ENCODE data around the gene APPL2.
"Not testable (repeated sequence)": the region's sequence is repeated elsewhere in the genome, so short reads cannot be mapped to it uniquely, and the experiment has no call there.

Gene APPL2

DNA sequence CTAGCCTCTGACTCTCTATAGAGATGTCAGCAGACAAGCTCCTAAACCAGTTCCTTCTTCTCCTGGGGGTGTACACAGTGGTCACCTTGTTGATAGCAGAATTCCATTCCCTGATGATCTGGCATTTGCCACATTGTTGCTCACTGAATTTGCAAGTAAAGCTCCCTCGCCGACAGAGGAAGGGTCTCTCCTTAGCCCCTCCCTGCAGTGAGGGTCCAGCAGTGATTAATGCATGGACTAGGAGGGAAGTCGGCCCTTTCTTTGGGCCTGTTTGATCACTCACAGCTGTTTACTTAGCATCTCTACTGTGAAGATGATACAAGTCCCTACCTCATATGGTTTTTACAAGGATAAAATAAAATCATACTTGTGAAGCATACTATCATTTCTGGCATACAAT is 23.3 kb upstream of the APPL2 start:
- no peak for DNase-seq (ENCODE audit: low read depth in 2 of 2)
- TF ChIP-seq CTCF (IDR thresholded peaks at IDR 0.05; ENCODE audit: low read depth, low read length) = no peak
- no peak overlapping the region for H3K4me3 ChIP-seq (replicated peaks in 1 of 2; ENCODE audit: low read depth in 2 of 2, low read length in 2 of 2)

DNA sequence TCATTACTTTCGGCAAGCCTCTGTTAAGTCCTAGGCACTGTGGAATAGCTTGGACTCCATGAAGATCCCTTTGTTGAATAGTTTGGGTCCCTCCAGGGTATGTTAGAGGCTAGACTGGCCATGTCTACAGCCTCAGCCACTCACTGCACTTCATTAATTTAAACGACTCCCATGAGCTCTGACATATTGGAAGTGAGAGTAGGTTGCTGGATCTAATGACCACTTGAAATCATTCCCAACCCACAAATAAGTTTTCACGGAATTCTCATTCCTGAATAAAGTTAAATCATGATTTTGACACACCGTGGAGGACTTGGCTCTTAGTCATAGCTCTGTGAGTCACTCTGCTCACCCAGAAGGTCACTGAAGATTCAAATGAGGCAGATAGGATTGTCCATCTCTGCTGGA is 21.4 kb upstream of the APPL2 start:
- peak; percentile 41 to 81 for DNase-seq (ENCODE audit: low read depth in 2 of 2)
- H3K4me3 ChIP-seq (replicated peaks in 1 of 2; ENCODE audit: low read depth in 2 of 2, low read length in 2 of 2) = no peak overlapping the region
- no peak for TF ChIP-seq CTCF (IDR thresholded peaks at IDR 0.05; ENCODE audit: low read depth, low read length)

GRCh38 chr12:105256921-105257320 is 20.9 kb upstream of the APPL2 start:
- DNase-seq (ENCODE audit: low read depth in 2 of 2) = peak; percentile 28 to 87
- H3K4me3 ChIP-seq (replicated peaks in 1 of 2; ENCODE audit: low read depth in 2 of 2, low read length in 2 of 2) = no peak overlapping the region
- TF ChIP-seq CTCF (IDR thresholded peaks at IDR 0.05; ENCODE audit: low read depth, low read length) = no peak

- DNase-seq (ENCODE audit: low read depth in 2 of 2); H3K4me3 ChIP-seq (replicated peaks in 1 of 2; ENCODE audit: low read depth in 2 of 2, low read length in 2 of 2): not testable (repeated sequence)
Measured at GRCh38 chr12:105256431-105256830, 20.5 kb upstream of the APPL2 start.

GRCh38 chr12:105256011-105256410 is 20.0 kb upstream of the APPL2 start:
- DNase-seq (ENCODE audit: low read depth in 2 of 2) = peak in 1 of 2 donors; percentile 35
- TF ChIP-seq CTCF (IDR thresholded peaks at IDR 0.05; ENCODE audit: low read depth, low read length) = no peak
- no peak overlapping the region for H3K4me3 ChIP-seq (replicated peaks in 1 of 2; ENCODE audit: low read depth in 2 of 2, low read length in 2 of 2)

DNA sequence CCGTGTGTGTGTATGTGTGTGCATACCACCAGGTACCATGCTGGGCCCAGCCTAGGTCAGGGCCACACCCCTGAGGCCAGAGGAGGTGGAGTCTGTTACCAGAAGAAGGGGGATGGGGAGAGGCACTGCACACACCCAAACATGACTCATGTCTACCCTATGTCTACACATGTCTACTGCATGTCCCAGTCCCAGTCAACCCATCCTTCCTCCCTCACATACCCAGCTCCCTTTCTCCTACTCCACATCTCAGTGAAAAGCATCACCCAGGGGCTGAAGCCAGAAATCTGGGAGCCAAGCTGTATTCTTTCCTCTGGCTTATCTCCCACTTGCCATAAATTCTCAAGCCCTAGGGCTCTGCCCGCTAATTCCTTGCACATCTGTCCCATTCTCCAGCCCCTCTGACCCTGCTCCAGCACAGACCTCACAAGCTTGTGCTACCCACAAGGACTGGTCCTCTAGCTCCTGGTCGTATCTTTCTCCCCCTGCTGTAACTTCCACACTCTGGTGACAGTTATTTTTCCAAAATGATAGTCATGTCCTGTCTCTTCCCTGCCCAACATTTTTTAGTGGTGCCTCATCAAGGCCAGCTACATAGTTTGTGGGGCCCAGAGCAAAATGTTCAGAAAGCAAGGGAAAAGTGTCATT is 18.0 kb upstream of the APPL2 start:
- H3K4me3 ChIP-seq (replicated peaks in 1 of 2; ENCODE audit: low read depth in 2 of 2, low read length in 2 of 2) = peak overlapping the region in 1 of 2 donors; percentile 14
- TF ChIP-seq CTCF (IDR thresholded peaks at IDR 0.05; ENCODE audit: low read depth, low read length) = no peak
- peak; percentile 62 to 89 for DNase-seq (ENCODE audit: low read depth in 2 of 2)

DNA sequence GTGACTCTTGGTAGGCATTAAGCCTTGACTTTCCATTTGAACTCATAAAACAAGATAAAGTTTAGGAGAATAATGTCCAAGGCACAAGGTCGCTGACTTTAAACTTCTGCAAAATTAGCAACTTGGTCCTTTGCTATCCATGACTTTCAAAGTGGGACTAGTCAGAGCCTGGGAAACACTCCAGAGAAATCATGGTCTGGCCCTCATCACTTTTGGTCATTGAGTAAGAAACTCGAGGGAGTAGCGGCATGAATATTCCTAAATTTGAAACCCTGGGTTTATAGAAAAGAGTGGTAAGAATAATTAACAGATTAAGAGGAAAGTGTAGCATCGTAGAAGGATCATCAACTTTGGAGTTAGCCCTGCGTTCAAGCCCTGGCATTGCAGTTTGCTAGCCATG is 16.9 kb upstream of the APPL2 start:
- no peak for DNase-seq (ENCODE audit: low read depth in 2 of 2)

DNA sequence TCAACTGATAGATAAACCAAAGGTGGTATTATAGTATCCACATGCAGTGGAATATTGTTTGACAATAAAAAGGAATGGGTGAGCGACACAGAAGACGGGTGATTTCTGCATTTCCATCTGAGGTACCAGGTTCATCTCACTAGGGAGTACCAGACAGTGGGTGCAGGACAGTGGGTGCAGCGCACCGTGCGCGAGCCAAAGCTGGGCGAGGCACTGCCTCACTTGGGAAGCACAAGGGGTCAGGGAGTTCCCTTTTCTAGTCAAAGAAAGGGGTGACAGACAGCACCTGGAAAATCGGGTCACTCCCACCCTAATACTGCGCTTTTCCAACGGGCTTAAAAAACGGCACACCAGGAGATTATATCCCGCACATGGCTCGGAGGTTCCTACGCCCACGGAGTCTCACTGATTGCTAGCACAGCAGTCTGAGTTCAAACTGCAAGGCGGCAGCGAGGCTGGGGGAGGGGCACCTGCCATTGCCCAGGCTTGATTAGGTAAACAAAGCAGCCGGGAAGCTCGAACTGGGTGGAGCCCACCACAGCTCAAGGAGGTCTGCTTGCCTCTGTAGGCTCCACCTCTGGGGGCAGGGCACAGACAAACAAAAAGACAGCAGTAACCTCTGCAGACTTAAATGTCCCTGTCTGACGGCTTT is 9.9 kb upstream of the APPL2 start:
- H3K4me3 ChIP-seq (replicated peaks in 1 of 2; ENCODE audit: low read depth in 2 of 2, low read length in 2 of 2); DNase-seq (ENCODE audit: low read depth in 2 of 2): not testable (repeated sequence)

More for the DNA sequence above, 16.9 kb upstream of the APPL2 start:
- H3K4me3 ChIP-seq (replicated peaks in 1 of 2; ENCODE audit: low read depth in 2 of 2, low read length in 2 of 2) = no peak overlapping the region
- no peak for TF ChIP-seq CTCF (IDR thresholded peaks at IDR 0.05; ENCODE audit: low read depth, low read length)
